ENCODE results near the gene ITIH4.

ITIH4 gene

DNA sequence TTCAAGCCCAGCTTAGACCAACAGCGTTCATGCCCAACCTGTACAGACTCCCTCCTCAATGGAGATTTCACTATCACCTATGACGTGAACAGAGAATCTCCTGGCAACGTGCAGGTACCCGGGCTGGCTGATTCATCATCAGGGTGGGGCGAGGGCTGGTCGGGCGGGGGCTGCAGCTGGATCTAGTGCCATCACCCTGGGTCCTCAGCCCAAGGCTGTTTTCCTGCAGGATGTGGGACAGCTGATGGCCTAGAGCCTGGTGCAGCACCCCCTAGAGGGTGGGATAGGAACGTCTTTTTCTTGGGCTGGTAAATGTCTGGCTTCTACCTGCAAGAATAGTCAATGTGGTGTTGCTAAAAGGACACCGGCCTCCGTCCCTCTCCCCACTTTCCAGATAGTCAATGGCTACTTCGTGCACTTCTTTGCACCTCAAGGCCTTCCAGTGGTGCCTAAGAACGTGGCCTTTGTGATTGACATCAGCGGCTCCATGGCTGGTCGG, 31.4 kb downstream of the ITIH4 start:
- peak in 1 of 2 donors; percentile 14 for DNase-seq (ENCODE audit: low read depth in 2 of 2)

DNA sequence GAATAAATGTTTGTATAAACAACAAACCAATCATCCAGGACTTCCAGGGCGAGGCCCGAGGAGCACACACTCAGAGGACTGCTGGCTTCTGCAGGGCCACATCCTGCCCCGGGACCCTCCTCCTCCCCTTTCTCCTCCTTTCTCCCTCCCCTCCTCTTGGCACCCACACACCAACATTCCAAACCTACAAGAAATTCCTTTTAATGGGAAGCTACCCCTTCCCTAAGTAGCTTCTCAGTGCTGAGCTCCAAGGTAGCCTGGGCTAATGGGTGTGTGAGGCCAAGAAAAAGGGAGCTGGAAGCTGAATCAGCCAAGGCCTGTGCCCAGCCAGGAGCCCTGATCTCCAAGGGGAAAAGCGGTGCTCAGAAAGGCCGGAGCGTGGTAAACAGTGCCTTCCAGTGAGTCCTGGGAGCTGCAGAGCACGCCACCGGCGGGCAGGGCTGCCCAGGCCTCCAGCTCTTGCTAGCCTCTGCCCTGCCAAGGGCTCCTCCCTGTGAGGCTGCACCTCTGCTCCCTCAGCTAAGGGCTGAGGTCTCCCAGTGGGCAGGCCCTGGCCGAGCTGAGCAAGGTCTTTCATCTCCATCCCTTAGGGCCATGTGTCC, 32.0 kb downstream of the ITIH4 start:
- no peak for DNase-seq (ENCODE audit: low read depth in 2 of 2)

DNA sequence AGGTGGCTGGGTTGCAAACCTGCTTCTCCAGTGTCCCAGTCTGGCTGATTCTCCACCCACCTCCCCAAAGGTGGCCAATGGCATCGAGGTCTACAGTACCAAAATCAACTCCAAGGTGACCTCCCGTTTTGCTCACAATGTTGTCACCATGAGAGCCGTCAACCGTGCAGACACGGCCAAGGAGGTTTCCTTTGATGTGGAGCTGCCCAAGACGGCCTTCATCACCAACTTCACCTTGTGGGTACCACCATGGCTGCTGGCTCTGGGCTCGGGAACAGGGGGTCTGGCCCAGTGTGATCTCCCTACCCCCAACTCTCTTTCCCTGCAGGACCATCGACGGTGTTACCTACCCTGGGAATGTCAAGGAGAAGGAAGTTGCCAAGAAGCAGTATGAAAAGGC, 34.1 kb downstream of the ITIH4 start:
- no peak for DNase-seq (ENCODE audit: low read depth in 2 of 2)

DNA sequence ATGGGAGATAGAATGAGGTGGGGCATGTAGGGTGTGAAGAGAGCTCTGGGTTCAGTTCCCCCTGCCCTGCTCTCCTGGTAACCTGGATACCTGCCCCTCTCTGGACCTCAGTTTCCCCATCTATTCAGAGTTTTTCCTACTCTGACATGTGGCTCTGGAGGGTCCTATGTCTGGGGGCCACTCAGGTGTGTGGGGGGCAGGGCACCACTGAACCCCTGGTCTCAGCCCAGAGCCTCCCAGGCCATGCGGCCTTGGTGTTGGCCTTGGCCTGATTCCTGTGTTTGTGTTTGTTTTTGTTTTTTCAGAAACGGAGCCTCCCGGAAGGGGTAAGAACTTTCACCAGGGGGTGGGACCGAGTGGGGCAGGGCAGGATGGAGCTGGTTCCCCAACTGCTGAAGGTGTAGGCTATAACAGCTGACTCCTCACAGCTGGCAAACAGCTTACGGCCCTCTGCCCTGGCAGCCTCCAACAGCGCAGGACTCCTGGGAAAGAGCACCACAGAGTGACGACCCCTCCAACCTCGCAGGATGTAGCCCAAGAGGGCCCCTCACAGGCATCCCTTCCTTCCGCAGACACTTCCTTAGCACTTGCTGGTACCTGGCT, 35.1 kb downstream of the ITIH4 start:
- DNase-seq (ENCODE audit: low read depth in 2 of 2), result no peak

DNA sequence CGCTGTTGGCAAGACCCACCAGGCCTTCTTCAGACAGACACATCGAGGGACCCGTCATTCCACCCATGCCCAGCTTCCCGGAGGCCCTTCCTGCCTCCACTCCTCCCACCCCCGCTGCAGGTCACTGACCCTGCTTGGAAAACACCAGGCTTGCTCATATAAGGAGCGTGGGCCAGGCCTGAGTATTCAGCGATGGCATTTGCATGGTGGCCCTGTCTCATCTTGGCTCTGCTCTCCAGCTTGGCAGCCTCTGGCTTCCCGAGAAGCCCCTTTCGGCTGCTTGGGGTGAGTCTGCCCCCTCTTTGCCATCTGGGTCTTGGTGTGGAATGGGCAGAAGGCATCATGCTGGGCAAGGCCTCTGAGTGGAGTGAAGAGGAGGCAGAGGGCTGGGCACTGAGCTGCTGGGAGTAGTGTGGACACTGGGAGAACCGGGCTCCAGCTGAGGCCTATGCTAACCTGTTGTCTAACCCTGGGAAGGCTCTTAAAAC, 35.8 kb downstream of the ITIH4 start, which contains the start of gene ITIH3:
ITIH3 (plus strand) TSS at position 185 of the 488 bp plus-strand sequence; CDS start at position 193, 8 bp downstream.
- no peak for DNase-seq (ENCODE audit: low read depth in 2 of 2)

DNA sequence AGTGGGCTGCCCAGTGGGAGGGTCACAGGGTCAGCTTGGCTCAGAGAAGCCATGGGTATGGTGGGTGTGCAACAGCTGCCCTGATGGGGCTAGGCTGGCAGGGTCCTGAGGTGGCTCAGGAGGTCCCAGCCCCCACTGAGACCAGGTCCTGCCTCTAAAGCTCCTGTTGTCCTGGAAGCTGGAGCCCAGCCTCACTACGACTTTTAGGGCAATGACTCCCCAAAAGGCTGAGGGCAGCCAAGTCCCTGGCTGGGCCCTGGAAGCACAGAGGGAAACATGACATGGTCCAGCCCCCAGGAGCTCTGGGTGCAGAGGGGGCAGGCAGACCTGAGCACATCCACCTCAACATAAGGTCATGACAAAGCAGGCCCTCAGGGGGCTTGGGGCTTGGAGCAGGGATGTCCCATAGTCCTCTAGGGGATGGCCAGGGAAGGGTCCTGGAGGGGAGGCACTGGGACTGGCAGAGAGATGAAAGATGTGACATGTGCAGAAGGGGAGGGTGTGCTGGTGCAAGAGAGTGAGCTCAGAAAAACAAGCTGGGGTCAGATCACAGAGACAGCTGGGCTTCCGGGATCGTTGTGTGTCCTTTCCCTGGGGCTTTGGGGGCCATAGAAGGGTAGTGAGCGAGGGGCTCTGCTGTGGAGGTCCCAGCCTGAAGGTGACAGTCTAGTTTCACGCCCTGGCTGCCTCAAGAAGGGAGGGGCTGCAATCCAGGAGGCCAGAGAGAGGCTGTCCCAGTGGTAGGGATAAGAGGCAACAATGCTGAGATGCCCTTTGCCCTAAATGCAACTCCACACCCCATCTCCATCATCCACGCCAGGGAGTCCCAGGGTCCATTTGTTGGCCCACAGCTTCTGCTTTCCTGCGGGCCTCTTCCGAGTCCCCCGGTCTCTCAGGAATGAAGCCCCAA, 36.5 kb downstream of the ITIH4 start:
- DNase-seq (ENCODE audit: low read depth in 2 of 2), result no peak

DNA sequence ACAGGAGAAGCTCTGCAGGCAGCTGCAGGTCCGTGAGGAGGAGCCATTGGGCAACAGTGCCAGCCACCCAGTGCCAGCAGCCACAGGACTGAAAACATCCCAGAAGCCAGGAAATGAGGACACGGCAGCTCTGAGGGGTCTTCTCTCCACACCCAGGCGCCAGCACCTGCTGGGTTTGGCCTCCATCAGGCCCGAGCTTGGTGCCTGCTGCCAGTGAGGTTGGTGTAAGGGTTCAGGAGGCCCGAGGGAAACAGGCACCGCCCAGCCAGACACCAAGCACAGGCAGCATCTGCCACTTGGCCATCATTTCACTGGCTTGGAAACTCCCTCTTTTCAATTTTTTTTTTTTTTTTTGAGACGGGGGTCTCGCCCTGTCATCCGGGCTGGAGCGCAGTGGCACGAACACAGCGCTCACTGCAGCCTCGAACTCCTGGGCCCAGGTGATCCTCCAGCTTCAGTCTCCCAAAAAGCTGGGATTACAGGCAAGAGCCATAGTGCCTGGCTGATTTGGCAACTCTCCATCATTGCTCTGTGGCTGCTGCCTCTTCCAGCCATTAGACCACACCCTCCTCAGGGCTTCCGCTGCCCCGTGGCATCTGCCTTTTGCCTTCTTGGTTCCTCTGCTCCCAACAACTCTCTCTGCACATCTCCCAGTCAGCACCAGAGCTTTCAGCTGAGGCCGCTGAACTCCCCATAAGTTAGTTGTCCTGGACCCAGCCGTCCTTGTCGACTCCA, 37.3 kb downstream of the ITIH4 start:
- no peak for DNase-seq (ENCODE audit: low read depth in 2 of 2)

DNA sequence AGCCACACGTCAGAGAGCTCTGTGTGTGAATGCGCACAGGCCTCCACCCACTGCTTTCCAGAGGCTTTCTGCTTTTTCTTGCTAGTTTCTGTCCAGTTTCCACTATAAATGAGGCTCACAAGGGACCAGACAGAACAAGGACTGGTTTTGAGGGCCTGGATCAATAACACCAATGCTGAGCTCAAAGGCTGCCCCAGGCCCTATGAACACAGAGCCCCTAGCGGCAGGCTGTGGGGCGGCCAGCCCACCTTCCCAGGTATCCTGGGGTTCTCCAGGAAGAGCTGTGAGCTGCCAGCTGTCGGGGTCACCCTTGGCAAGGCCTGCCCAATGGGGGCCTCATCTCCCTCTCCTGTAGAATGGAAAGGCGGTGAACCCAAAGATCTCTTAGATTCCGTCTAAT, 38.1 kb downstream of the ITIH4 start:
- DNase-seq (ENCODE audit: low read depth in 2 of 2), result no peak

DNA sequence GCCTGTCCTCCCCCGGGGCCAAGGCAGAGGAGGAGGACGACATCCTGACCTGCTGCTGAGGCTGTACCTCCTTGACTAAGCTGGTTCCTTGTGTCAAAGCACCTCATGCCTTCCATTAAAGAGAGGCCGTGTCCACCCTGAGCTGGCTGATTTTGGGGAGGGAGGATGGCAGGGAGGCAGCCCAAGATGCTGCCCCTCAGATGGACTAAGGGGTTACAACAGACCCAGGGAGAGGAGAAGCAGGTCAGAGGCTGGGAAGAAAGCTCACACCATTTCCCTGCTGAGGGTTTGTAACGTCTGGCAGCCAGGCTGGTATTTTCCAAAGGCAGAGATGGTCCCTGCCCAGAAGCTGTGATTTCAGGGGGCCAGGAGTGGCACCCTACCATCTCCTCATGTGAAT, 38.5 kb downstream of the ITIH4 start:
- DNase-seq (ENCODE audit: low read depth in 2 of 2), result no peak

DNA sequence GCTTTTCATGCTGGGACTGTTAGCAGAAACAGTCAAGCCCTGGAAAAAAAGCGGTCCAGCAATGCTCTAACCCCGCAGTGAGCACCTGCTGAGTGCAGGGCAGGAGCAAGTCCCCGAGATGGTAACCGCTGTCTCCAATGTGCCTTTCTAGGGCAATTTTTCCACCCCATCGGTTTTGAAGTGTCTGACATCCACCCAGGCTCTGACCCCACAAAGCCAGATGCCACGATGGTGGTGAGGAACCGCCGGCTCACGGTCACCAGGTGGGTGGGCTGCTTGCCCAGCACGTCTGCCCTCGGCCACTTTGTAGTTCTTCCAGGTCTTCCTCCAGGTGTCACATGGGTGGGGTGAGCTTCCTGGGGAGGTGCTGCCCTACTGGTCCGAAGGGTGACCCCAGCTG, 39.1 kb downstream of the ITIH4 start:
- no peak for DNase-seq (ENCODE audit: low read depth in 2 of 2)

DNA sequence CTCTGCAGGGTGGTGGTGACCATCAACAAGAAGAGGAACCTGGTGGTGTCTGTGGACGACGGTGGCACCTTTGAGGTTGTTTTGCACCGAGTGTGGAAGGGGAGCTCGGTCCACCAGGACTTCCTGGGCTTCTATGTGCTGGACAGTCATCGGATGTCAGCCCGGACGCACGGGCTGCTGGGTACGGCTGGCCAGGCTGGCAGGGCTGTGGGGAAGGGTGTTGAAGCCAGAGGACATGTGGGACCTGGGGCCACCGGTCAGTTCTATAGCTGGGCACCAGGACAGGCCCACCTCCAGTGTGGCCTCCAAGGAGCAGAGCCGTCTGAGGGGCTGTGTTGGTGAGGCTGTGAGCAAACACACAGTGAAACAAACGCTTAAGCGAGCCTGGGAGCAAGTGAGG, 39.7 kb downstream of the ITIH4 start:
- no peak for DNase-seq (ENCODE audit: low read depth in 2 of 2)

DNA sequence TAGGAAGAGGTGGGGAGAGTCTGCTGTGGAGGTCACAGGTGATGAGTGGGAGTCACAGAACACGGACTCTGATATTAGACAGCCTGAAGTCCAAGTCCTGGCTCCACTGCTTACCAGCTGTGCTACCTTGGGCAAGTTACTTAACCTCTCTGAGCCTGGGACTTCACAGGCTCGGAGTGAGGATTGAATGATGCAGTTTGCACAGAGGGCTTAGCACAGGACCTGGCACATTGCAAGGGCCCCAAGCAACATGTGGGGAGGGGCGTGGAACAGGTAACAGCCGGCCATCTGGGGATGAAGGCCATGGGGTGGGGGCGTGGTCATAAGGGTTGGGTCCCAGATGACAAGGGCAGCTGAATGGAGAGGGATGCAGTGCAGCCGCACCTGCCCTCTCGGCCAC, 40.1 kb downstream of the ITIH4 start:
- no peak for DNase-seq (ENCODE audit: low read depth in 2 of 2)

DNA sequence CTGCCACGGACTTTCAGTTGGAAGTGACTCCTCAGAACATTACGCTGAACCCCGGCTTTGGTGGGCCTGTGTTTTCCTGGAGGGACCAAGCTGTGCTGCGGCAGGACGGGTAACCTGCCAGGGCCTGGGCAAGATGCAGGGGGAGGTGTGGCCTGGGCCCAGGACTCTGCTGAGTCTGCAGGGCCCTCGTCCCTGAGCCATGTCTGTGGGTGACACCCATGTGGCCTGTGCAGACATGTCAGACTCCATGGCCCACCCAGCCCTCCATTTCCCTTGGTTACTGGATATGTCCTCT, 40.8 kb downstream of the ITIH4 start:
- no peak for DNase-seq (ENCODE audit: low read depth in 2 of 2)

DNA sequence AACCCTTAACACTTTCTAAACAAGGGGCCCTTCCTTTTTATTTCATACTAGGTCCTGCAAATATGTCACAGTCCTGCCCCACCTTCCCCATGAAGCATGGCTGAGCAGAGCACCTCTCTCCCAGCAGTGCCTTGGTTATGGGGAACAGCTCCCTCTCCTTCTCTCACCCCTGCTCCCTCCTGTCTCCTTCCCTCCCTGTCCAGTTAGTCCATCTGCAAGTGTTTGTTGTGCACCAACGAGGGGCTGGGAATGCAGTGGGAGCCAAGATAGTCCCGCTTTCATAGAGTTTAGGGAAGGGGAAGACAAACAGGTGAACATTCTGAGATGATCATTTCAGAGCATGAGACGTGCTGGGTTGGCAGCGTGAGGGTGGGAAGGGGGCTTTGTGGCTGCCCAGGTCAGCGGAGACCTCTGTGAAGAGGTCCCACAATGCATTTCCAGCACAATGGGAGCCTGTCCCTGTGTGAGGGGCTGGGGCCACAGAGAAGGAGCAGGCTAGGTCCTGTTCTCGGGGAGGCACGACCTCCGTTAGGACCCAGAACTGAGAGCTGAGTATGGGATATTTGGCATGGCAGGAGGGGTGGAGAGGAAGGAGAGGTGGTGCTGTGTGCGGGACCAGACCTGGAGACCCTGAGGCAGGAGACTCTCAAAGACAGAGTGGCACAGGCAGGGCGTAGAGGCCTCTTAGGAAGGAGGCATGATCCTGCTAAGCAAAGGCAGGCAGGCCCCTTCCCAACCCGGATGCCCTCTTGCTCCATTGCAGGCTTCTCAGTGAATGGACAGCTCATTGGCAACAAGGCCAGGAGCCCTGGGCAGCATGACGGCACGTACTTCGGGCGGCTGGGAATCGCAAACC, 41.4 kb downstream of the ITIH4 start:
- no peak for DNase-seq (ENCODE audit: low read depth in 2 of 2)

DNA sequence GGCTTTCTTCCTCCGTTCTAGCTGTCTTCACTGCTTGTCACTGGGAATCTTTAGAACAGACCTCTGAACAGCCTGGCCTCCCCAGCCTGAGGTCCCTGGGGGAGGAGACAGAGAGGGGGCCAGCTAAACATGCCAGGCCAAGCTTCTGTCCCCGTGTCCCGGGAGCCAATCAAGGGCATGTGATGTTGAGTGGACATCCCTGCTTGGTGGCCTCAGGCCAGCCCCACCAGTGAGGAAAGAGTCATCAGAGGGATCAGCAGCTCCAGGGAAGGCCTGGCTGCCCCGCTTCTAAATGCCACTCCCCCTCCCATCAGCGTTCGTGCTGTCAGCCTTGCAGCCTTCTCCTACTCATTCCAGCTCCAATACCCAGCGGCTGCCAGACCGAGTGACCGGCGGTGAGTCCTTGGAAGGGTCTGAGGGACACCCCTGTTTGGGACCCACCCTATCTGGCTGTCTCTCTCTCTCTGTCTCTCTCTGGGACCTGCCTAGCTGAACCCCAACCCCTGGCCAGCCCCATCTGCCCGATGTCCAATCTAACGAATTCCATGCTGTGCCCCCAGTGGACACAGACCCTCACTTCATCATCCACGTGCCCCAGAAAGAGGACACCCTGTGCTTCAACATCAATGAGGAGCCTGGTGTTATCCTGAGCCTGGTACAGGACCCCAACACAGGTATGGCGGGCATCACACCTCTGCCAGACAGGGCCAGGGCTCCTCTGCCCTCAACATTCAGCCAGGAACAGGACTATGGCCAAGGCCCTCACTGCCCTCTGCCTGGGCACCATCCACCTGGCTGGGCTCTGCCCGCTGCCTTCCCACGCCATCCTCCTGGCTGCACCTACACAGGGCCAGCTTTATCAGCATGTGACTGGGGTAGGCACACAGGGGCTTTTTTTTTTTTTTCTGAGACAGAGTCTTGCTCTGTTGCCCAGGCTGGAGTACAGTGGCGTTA, 42.5 kb downstream of the ITIH4 start:
- DNase-seq (ENCODE audit: low read depth in 2 of 2), result no peak

DNA sequence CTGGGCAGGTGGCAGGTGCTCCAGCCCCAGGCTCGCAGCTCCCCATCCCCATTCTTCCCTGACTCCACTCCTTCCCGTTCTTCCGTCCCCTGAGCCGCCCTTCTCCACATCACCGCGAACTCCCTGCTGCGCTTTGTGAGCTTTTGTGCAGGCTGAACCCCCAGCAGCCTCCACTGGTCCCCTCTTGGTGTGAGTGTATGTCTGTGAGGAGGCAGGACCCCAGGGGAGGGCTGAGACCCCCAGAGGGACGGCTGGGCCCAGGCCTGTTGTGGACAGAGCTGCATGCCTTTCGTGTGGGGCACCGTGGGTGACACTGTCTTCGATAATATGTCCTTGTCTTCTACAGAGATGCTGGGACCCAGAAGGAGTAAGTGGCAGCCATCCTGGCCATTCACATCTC, 43.2 kb downstream of the ITIH4 start:
- no peak for DNase-seq (ENCODE audit: low read depth in 2 of 2)

DNA sequence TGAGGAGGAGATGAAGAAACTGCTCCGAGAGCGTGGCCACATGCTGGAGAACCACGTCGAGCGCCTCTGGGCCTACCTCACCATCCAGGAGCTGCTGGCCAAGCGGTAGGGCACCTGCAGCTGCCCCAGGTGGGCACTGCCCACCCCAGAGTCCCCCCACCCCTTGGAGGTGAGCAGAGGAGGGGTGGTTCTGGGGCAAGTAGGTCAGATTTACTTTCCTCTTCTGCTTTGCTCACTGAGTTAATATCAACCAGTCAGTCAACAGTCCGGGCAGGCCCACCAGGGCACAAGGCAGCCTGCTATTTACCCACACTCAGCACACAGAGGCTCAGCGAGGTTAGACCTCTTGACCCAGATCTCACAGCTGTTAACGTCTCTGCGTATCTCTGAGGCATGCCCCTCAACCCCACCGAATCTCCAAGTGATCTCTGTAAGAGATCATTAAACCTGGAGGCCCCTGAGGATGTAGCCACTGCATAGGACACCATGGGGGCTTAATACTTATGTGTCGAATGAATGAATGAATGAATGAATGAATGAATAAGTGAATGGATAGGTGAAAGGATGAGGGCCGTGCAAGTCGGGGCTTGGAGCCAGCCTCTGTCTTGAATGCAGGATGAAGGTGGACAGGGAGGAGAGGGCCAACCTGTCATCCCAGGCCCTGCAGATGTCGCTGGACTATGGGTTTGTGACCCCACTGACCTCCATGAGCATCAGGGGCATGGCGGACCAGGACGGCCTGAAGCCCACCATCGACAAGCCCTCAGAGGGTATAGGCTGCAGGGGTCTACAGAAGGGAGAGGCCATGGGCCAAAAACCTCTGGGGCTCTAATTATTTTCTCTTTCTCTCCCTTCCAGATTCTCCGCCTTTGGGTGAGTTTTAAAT, 43.9 kb downstream of the ITIH4 start:
- no peak for DNase-seq (ENCODE audit: low read depth in 2 of 2)

DNA sequence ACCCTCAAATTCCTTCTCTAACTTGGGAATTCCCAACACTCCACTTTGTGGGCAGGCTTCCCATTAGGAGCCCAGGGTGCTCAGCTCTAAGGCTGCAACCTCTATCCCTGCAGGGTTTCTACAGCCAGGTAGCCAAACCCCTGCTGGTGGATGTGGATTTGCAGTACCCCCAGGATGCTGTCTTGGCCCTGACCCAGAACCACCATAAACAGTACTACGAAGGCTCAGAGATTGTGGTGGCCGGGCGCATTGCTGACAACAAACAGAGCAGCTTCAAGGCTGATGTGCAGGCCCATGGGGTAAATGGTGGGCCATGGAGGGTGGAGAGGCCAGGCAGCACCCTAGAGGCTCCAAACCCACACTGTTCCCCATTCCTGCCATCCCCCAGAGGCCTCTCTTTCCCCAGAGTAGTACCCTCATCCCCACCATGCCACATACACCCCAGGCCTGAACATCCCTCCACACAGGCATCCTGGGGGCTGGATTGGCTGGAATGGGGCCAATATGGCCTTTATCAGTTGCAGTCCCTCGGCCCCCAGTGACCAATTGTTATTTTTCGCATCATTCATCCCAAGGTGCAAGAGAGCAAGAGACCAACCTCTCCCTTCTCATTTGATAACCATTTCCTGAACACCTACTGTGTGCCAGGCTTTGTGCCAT, 45.4 kb downstream of the ITIH4 start:
- DNase-seq (ENCODE audit: low read depth in 2 of 2), result no peak

Data from stimulated activated CD4-positive, alpha-beta T cell treated with anti-CD3 and anti-CD28 coated beads, Interleukin-15, amount 100 ng/mL, for 48 hours (primary cell).